Hematopoietic multipotent progenitor cell treated with erythropoietin and hydrocortisone succinate and interleukin-3 and kit ligand, for 6 days (in vitro differentiated cells): ENCODE results near the gene CNTLN.
A peak's percentile ranks its signal among the peaks of the same experiment; 100 is the strongest.
"Not testable (repeated sequence)": the region's sequence is repeated elsewhere in the genome, so short reads cannot be mapped to it uniquely, and the experiment has no call there.

Experiments
- DNase-seq: peaks from one replicate; pipeline ENCODE4 v3.0.0-alpha.2; 2015

CNTLN gene

DNA sequence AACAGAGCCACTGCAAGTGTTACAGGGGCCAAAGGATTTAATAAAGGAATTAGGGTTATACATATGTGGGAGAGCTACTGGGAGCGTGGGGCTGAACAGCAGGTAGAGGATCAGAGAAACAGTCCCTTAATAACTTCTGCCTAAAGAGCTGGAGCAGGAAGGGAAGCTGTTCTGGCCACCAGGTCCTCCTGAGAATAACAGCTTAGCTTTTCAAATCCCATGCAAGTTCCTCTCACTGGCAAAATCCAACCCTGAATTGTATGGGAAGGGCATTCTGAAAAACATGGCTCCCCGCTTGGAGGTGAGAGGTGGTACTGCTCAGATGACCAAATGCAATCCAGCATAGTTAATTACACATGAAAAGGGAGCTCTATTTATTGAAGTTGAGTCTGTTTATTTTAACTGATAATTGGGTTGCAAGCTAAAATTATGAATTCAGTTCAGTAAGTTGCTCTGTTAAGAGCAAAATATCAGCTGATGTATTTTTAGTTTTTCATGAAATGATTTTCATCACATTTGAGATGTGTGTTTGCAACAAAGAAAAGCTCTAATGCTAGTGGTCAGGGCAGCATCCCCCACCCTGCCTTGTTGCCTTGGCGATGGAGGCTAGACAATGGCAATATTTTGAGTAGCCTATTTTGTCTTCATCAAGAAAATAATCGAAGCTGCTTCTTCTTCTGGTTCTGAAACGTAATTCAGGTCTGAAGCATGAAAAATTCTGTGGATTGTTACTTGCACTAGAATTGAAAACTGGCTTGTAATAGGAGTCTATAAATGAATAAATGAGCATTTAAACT is 385.6 kb downstream of the CNTLN start:
- DNase-seq = no peak

DNA sequence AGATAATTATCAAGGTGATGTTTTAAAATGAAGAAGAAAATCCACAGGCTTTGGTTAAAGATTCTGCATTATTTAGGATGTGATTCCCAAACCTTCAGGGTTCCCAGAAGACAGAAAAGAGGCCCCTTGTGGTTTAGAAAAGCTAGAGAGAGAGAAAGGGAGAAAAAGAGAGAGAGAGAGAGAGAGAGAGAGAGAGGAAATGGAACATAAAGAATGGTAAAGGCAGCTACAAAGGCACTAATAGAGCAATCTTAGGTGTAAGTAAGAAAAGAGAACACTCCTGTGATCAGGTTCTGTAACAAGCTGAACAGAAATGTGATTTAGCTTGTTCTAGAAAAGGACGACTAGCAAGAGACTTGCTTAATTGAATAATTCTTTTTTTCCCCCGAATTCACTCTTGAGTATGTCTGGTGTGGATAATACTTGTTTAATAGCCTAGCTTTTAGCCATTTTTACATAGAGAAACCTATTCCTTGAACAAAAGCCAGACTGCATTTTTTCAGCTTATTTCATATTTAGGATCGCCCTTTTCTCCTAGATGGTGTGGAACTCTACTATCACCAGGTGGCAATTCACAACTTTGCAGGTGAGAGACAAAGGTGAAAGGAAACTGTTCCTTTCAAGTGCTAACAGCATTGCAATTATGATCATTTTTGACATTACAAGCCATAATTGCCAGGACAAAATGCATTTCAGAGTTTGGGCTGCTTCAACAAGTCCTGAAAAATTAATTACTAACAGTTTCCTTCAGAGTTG is 386.4 kb downstream of the CNTLN start:
- no peak for DNase-seq

GRCh38 chr9:17526726-17527125 is 391.9 kb downstream of the CNTLN start:
- DNase-seq = not testable (repeated sequence)

DNA sequence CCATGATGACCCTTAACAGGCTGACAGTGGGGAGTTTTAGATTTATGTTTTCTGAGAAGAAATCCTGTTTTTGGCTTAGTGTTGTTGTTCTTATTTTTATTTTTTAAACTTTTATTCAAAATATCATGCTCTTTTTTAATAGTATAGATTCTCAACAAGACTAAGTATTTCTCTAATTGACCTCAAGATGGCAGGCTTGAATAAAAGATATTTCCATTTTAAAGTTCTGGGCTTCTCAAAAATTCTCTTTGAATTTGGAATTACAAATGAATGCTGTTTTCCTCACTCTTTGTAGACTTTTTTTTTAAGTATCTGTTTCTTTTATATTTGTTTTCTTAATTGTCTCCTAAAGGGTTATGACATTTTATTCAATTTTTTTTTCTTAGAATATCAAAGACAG is 394.0 kb downstream of the CNTLN start:
- peak; percentile 35 for DNase-seq

GRCh38 chr9:17531642-17532254 is 396.9 kb downstream of the CNTLN start:
- peak; percentile 75 for DNase-seq

- no peak for DNase-seq
These were observed 397.6 kb downstream of the CNTLN start for GRCh38 chr9:17532461-17532860.

DNA sequence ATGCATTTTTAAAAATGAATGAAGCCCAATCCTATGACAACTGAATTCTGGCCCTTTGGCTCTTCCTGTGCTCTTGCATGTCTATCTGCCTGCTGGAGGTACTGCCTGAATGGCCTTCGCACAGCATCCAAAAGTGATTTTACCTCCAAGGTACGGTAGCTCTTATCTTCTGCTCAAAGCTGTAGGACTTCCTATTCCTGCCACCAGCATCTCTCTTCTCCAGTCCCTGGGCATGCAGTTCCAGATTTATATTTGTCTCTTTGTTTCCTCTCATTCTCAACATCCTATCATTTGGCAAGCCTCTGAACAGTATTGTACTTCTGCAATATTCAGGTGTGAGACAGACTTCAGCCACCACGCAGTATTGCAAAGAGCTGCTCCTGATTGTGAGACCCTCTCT is 400.3 kb downstream of the CNTLN start:
- no peak for DNase-seq

- no peak for DNase-seq
These were observed 401.2 kb downstream of the CNTLN start for GRCh38 chr9:17536027-17536426.

DNA sequence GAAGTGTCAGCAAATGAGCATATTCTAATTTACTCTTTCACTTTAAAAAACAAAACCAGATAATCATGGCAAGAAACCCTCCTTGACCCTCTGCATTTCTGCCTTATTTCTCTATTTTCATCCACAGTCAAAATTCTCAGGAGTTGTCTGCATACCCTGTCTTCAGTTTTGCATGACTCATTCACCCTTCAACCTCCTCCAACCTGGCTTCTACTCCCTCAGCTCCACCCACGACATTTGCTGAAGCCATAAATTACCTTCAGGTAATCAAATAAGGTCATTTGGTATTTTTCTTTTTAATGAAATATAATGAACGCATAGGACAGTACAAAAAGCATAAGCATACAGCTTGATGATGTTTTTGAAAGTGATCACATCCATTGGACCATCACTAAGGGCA is 416.2 kb downstream of the CNTLN start:
- no peak for DNase-seq
